ENCODE measurements around the gene KLK13.

DNA sequence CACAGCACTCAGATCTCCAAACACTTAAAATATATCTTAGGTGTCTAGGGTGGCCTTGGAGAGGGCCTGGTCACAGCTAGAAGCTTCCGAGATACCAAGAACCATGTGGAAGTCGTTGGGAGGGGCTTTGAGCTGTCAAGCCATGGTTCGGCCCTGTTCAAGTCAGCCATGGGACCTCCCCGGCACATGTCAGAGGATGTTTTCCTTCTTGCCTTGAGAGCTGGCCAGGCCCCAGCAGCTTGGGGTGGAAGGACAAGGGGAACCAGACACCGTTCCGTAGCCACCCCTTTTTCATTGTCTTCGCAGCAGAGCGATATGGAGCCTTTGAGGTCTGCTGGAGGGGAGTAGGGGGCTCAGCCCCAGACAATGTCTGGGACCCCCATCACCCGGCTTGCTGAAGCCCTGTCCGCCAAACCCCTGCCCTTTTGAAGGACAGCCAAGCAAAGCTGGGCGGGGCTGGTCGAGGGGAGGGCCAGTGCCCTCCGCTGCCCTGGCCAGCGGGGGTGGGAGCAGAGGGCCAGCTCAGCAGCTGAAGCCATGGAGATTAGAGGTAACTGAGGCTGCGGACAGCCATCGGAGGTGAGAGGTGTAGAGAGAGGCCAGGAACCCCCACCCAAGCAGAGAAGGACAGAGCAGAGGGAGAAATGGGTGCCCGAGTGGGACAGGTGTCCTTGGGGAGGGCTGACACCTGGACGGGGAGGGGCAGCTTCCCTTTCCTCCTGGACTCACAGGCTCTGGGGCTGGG is 38.9 kb downstream of the KLK13 start:
- TF ChIP-seq POLR2AphosphoS5 (IDR thresholded peaks at IDR 0.05; ENCODE audit: low read depth, low read length) = no peak
- TF ChIP-seq POLR2A (IDR thresholded peaks at IDR 0.05; ENCODE audit: low read depth, low read length) = no peak
- no peak for TF ChIP-seq TAF1 (IDR thresholded peaks at IDR 0.05; ENCODE audit: borderline replicate concordance, low read depth, low read length)

All from GM12892 (cell line).